ENCODE results near the gene DCDC2C. TPM values are rescaled to one million over a fixed set of nuclear protein-coding genes. Genes with fewer than 3 reads are reported as not detected.
"Not testable (repeated sequence)": the region's sequence is repeated elsewhere in the genome, so short reads cannot be mapped to it uniquely, and the experiment has no call there.

Gene DCDC2C
- total RNA-seq, 1 donor from 2014 or later, result not detected

DNA sequence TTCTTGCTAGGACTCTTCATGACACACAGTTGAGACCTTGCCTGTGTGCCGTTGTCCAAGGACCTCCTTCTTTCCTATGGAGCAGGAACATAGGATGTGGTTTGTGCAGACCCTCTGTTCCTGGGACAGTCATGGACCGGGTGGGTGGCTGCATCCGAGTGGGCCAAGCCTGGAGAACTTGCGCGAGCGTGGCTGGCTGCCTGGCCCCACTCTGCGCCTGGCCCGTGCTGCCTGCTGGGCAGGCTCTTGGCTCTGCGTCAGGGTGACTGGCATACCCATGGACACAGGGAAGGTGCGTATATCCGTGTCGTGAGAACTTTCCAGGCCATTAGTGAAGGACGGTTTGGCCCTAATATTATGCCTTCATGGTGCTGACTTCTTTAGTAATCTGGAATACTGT lies 68.2 kb downstream of the DCDC2C start:
- no peak for DNase-seq (ENCODE audit: low read depth)

DNA sequence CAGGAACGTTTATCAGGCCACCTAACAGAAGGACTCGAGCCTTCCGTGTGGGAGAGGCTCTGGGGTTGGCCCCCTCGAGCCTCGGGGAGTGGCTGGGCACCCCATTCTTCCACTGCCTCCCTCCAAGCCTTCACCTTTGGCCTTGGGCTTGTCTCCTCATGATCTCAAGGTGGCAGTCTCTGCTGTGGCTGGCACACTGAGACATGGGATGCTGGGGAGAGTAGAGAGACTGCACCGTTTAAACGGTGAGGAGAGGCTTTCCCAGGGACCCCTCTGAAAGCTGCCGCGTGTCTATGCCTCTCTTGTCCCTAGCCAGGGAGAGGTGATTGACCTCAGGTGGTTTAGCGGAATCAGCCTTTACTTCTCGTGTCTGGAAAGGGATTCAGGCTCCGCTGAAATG lies 71.0 kb downstream of the DCDC2C start:
- no peak for DNase-seq (ENCODE audit: low read depth)

GRCh38 chr2:3776311-3776710 lies 72.9 kb downstream of the DCDC2C start:
- DNase-seq (ENCODE audit: low read depth), result no peak

DNA sequence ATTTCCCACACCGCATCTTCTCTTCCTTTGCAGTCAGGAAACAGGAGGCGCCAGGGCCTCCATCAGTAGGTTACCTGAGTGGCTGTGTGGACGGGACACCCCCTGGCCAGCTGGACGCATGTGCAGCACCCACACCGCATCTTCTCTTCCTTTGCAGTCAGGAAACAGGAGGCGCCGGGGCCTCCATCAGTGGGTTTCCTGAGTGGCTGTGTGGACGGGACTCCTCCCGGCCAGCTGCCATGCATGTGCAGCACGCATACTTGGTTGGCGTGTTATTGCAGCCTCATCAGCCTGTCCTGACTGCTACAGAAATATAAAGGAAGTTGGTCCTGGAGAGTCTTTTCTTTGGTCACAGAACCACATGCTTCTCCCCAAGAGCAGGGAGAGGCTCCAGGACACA lies 74.6 kb downstream of the DCDC2C start:
- DNase-seq (ENCODE audit: low read depth), result no peak

DNA sequence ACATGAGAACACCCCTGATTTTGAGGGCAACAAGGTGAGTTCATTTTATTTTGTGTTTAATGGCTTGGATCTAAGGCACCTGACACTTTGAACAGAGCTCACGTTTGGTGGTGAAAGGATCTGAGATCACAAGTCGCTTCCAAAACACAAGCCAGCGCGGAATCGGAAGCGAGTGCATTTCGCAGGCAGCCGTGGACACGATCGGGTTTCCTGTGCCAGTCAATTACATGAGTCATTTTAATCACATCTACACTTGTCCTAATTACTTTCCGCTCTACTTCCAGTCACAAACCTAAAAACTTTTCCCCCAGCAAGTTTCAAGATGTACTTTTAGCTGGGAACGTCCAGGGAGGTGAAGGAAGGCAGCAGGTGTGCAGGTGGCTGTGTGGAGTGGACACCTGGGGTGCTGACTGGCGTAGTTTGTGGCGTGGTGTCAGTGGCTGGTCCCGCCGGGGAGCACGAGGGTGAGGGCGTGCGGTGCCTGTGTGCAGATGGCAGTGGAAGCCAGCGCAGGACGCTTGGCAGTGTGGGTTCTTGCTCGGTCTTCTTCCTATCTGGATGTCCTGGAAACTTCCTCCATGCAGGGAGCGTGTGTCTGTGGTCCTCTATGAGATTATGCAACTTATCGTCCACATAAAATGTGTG lies 75.6 kb downstream of the DCDC2C start:
- peak; percentile 6 for DNase-seq (ENCODE audit: low read depth)

DNA sequence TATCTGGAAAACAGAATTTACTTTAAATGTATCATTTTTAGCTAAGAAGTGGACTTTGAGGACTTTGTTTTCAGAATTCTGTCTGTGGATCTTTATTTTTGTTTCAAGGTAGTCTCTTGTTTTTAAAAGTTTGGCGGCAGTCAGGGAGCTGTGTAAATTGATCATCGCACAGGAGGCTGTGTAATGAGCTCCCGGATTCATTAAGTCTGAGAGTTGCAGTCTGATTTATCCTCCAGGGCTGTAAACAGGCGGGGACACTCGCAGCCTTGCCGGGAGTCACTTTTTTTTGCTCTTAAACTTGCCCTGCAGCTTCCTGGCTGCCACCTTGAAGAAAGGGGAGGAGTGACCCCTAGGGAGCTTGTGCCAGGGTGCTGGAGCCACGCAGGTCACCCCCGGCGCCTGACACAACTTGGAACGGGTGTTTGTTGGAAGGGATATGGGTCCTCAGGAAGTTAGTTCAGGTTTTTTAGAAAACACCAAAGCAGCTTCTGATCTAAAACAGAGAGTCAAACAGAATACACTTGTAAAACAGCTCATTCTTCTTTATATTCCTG lies 76.2 kb downstream of the DCDC2C start:
- no peak for DNase-seq (ENCODE audit: low read depth)

DNA sequence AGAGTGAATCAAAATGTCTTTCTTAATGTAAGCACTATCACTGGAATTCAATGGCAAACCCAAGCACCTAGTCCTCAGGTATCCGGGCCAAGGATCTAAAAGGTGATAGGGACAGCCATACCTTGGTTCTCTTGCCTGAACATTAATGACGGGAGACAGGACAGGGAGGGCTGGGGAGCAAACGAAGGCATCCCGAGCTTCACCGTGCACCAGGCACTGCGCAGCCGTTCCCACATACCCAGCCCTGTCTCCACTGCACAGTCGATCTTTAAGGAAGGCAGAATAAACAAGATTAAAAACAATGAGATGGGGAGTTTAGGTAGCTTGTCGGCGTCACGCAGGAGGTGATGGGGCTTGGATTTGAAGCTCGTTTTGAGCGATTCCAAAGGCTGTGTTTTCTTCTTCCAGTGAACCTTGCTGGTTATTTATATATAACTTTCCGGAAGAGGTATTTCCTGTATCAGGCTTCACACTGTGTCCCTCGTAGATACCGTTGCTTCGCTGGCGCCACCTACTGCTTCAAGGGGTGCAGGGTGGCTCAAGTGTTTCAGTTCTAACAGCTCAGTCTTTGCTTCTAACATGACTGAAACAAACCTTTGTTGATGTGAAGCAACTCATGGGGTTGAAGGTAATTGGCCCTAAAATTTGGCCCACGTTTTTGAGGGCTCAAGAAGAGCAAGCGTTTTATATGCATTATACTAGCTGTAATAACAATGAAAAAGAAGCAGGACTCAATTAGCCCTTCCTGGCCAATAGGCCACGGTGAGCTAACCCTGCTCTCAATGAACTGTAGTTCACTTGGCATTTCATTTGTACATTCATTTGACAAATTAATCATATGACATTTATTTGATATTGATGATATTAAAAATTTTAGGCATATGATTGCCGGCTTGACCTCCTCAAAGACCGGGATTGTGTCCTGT lies 77.4 kb downstream of the DCDC2C start:
- peak; percentile 61 for DNase-seq (ENCODE audit: low read depth)

DNA sequence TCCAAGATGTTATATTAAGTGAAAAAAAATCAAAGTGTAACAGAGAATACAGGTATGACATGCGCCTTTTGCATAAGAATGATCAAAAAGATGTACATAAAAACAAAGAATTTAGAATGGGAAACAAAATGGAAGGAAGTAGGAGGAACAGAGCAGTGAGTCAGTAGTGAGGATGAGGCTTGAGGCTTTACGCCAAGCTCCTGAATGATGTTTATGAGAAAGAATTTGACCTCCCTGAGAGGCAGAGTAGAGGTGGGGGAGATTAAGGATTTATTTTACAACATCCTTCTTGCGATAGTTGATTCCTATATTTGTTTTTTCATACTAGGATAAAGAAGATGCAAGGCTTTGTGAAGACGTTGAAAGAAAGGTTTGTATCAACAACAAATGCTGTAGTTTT lies 81.4 kb downstream of the DCDC2C start:
- peak; percentile 4 for DNase-seq (ENCODE audit: low read depth)

DNA sequence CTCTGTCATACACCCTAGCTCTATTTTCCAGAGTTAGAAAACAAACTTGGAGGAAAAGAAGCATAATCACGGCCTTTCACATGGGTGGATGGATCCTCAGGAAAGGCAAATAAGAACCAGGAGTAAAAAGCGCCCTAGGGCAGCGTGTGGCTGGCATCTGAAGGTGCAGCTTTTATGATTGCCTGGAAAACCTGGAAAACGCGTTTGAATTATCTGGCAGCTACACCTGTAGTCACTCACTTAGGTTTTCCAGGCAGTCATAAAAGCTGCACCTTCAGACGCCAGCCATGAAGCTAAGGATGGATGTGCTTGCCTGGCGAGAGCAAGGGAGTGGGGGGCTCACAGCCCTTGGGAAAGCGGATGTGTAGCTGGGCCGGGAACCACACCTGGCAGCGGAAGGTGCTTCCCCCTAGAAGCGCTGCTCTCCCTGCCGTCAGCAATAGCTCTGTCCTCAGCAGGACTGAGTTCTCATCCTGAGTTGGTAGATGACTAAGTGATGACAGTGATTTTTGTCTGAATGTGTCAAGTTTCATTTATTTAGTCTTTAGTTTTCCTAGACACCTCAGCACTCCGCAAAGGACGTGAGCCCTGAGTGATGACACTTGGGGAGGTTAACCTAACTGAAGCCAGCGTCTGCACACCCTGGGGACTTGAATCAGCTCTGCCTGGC lies 82.0 kb downstream of the DCDC2C start:
- DNase-seq (ENCODE audit: low read depth), result no peak

DNA sequence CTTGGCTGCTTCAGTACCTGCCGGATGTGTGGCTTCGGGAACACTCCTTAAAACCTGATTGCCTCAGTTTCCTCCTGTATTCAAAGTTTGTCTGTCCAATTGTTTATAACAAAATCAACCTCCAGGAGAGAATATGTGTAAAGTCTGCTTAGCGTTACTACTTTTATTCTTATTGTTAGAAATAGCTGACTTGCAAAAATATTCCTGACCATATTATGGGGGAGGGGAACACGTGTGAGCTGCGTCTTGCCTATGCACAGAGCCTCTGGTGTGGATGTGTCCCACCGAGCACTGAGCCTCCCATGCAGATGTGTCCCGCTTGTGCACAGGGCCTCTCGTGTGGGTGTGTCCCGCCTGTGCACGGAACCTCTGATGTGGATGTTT lies 82.5 kb downstream of the DCDC2C start:
- DNase-seq (ENCODE audit: low read depth), result no peak

DNA sequence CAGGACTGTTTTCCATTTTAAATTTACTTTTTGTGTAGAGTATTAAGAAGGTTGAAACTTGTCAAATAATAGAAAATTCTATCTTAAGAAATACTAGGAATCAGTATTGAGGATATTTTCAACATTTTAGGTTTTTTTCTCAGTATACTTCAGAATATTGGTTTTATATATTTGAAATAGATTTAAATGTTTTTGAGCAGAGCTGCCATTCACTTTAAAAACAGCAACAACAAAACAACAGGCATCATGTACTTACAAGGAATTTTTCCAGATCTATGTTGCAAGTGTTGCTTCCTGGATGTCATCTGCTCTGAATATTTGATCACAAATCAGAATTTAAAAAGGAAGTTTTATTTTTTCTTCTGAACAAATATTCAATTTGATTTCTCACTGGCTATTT lies 84.4 kb downstream of the DCDC2C start:
- DNase-seq (ENCODE audit: low read depth), result no peak

- DNase-seq (ENCODE audit: low read depth), result peak; percentile 22
Measured at GRCh38 chr2:3789256-3789655, 85.9 kb downstream of the DCDC2C start.

DNA sequence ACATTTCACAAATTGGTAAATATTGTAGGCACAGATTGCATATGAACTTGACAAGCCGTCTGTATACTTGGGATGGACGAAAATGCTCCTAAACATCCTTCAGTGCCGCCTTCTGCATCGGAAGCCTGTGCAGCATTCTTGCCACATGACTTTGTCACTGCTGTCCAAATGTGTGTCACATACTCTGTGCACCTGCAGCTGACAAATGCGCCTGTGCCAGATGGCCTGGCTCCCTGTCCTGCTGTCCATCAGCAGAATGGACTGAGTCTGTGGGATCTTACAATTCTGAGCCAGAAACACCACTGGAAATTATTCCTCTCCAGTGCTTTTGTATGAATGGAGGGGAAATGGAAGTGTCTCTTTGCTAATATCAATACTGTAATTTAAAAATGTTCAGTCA lies 89.9 kb downstream of the DCDC2C start:
- DNase-seq (ENCODE audit: low read depth), result no peak

DNA sequence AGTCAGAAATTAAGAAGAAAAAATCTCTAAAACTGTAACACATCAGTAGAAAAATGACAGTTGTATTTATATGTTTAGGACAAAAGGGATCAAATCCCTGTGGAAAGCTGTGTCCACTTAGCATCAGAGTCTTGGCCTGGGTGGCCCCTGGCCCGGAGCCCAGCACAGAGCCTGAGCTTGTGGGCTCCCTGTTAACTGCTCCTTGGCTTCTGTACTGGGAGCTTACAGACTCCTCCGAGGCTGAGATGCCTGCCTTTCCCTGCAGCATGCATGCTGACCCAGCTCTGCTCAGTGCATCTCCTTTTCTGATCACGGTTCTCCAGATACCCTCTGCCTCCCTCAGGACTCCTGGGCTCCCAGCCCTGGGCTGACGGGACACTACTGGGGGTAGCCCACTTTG lies 98.1 kb downstream of the DCDC2C start:
- no peak for DNase-seq (ENCODE audit: low read depth)

DNA sequence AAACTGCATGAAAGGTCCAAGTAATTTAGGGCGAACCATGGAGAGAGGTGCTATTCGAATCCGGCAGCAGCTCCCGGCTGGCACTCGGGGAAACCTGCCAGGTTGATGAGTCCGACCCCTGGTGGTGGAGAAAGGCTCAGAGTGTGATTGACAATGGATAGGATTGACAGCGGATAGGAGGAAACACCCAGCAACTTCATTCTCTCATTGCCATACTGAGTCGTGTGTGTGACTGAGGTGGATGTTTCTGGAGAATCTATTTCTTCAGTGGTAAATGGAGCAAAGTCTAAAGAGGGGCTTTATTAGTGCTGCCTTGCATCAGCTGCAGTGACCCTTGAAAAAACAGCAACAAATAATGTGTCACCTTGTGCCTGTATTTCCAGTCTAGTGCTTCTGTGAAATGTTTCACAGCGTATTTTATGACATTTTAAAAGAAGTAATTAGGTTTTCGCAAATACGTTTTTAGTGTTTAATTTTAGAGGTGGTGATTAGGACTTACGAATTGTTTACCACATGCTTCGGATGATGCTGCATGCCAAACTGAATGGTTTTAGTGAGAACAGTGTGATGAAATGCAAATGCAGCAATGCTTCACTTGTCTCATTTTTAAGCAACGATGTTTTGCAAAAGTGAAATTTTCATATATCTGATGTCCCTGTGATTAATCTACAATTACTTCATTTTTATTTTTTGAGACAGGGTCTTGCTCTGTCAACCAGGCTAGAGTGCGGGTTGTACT lies 102.0 kb downstream of the DCDC2C start:
- no peak for DNase-seq (ENCODE audit: low read depth)

DNA sequence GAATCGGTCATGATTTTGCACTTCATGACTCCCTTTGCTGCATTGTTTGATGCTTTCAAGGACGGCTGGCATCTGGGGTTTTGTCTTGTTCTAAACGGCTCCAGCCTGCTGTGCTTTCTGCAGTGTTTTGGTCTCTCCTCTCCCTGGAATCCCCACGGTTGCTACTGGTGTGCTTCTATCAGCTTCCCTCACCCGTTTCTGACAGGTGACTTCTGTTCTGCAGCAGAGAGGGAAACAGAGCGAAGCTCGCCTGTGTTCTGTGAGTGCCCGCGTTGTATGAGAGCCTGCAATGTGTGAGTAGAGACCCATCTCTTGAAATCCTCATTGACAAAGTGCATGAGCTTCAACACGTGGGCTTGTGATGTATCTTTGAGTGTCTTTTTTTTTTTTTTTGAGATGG lies 102.8 kb downstream of the DCDC2C start:
- DNase-seq (ENCODE audit: low read depth), result no peak

- DNase-seq (ENCODE audit: low read depth), result no peak
Measured at GRCh38 chr2:3806730-3807129, 103.4 kb downstream of the DCDC2C start.

- DNase-seq (ENCODE audit: low read depth), result peak; percentile 11
Measured at GRCh38 chr2:3807853-3808252, 104.5 kb downstream of the DCDC2C start.

- no peak for DNase-seq (ENCODE audit: low read depth)
Measured at GRCh38 chr2:3814706-3815245, 111.4 kb downstream of the DCDC2C start.

- not testable (repeated sequence) for DNase-seq (ENCODE audit: low read depth)
Measured at GRCh38 chr2:3817144-3817543, 113.8 kb downstream of the DCDC2C start.

DNA sequence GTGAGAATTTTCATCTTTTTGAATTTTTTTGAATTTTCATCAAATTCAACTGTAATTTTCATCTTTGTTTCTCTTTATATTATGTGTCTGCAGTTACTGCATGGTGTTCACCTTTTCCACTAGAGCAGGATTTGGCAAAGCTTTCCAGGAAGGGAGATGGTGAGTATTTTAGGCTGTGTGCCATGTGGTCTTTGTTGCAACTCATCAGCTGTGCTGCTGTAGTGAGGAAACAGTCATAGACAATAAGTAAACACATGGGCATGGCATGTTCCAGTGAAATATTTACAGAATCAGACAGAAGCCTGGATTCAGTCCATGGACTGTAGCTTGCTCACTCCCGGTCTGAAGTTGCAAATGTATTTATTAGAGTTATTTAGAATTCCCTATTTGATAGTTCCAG lies 120.4 kb downstream of the DCDC2C start:
- peak; percentile 7 for DNase-seq (ENCODE audit: low read depth)
